Mucosa of descending colon (tissue), 3 donors: ENCODE data around the gene TSPAN15. TPM values are rescaled to one million over a fixed set of nuclear protein-coding genes. Genes with fewer than 3 reads are reported as not detected.
"Not testable (repeated sequence)": the region's sequence is repeated elsewhere in the genome, so short reads cannot be mapped to it uniquely, and the experiment has no call there.

Experiments
- ATAC-seq: fragments of 200-7000 bp; cut with Tn5 transposase; one replicate; pipeline ENCODE4 v1.9.1; 2020; ENCODE audit warnings: mild to moderate bottlenecking, moderate library complexity
- DNase-seq, 3 donors: peaks; one replicate each; pipeline ENCODE4 v3.0.0-alpha.2; 2020
- H3K36me3 ChIP-seq: fragments of 200-600 bp; one replicate; pipeline ENCODE4 v1.8.0; 2021; ENCODE audit warnings: low read depth, mild to moderate bottlenecking
- H3K4me1 ChIP-seq: fragments of 200-600 bp; one replicate; pipeline ENCODE4 v1.8.0; 2021; ENCODE audit warnings: low read depth, mild to moderate bottlenecking
- H3K4me3 ChIP-seq: fragments of 200-600 bp; one replicate; pipeline ENCODE4 v1.8.0; 2021; ENCODE audit warnings: mild to moderate bottlenecking
- H3K9me3 ChIP-seq: fragments of 200-600 bp; one replicate; pipeline ENCODE4 v1.8.0; 2021; ENCODE audit warnings: mild to moderate bottlenecking
- CTCF ChIP-seq: fragments of 200-600 bp; IDR thresholded peaks from one replicate; pipeline ENCODE4 v1.8.0; 2022; ENCODE audit warnings: antibody characterized with exemption, mild to moderate bottlenecking
- intact Hi-C, 2 donors: fragments of 100-400 bp; cut with DNase I in 1 of 2; cut with micrococcal nuclease in 1 of 2; formaldehyde crosslinking; loops; one replicate each; pipeline versions ENCODE4 v1.11.0 to v1.11.1; 2022; cut with DNase I, micrococcal nuclease
- total RNA-seq, 3 donors: library from RNA; stranded (reverse); fragmentation: NEBNext Ultra II Directional in 2 of 3; extraction: Animal tissue kit (Norgen Biotek cat#: 25700) in 2 of 3; gene quantifications; one replicate each; pipeline versions ENCODE4 v1.2.1 to v1.2.4, GENCODE V29; 2021 to 2023
- donor health status: DM: no; HTN: no; CAD: no; lungs with moderate emphysema.
- donor health status: DM: no; HTN: no; CAD: no.
- donor health status: DM: no; HTN: yes; CAD: no.

The TSPAN15 gene
- total RNA-seq, 3 donors from 2014 or later, result 118 to 183 (median 139) TPM

- Histone ChIP-seq H3K4me1 (no peaks in the 10 kb centered on the region), H3K9me3 (no peaks in the 10 kb centered on the region), H3K36me3 (no peaks in the 10 kb centered on the region), H3K4me3 (no peak overlapping the region)
- intact Hi-C loops, result loop anchor here (5.0 to 10.0 kb wide), 2 partner anchors 126 to 272 kb away; no protein-coding TSS in a partner anchor
- TF ChIP-seq CTCF, result no peak
- DNase-seq (no peak), ATAC-seq (peak; percentile 32)
These were observed 65.1 kb downstream of the TSPAN15 start for GRCh38 chr10:69516316-69516715.

GRCh38 chr10:69516796-69517195, 65.5 kb downstream of the TSPAN15 start:
- no peaks in the 10 kb centered on the region for H3K4me1 ChIP-seq
- no peak overlapping the region for H3K4me3 ChIP-seq
- TF ChIP-seq CTCF, result no peak
- intact Hi-C loops, result loop anchor here (5.0 to 10.0 kb wide), 2 partner anchors 126 to 272 kb away; no protein-coding TSS in a partner anchor
- ATAC-seq (peak; percentile 22), DNase-seq (no peak)
- H3K36me3 ChIP-seq, result no peaks in the 10 kb centered on the region
- H3K9me3 ChIP-seq, result no peaks in the 10 kb centered on the region

GRCh38 chr10:69517271-69517848, 66.1 kb downstream of the TSPAN15 start:
- intact Hi-C loops, result loop anchor here (5.0 to 10.0 kb wide), 2 partner anchors 125 to 273 kb away; no protein-coding TSS in a partner anchor
- Histone ChIP-seq H3K36me3 (no peaks in the 10 kb centered on the region), H3K4me3 (no peak overlapping the region), H3K9me3 (no peaks in the 10 kb centered on the region), H3K4me1 (no peaks in the 10 kb centered on the region)
- DNase-seq (no peak), ATAC-seq (no peak)
- no peak for TF ChIP-seq CTCF

GRCh38 chr10:69527961-69528360, 76.7 kb downstream of the TSPAN15 start:
- Histone ChIP-seq H3K36me3 (no peaks in the 10 kb centered on the region), H3K4me3 (no peak overlapping the region), H3K4me1 (no peaks in the 10 kb centered on the region), H3K9me3 (no peaks in the 10 kb centered on the region)
- ATAC-seq (no peak), DNase-seq (no peak)
- intact Hi-C loops, result no loop called here
- TF ChIP-seq CTCF, result no peak

- Histone ChIP-seq H3K9me3 (no peaks in the 10 kb centered on the region), H3K4me1 (no peaks in the 10 kb centered on the region), H3K4me3 (no peak overlapping the region), H3K36me3 (no peaks in the 10 kb centered on the region)
- intact Hi-C loops, result no loop called here
- no peak for ATAC-seq
- DNase-seq, result no peak
- no peak for TF ChIP-seq CTCF
These were observed 82.4 kb downstream of the TSPAN15 start for GRCh38 chr10:69533658-69534057.

- not testable (repeated sequence) for H3K9me3 ChIP-seq
These were observed 85.3 kb downstream of the TSPAN15 start for GRCh38 chr10:69536521-69536920.

More at GRCh38 chr10:69536521-69536920, 85.3 kb downstream of the TSPAN15 start:
- H3K4me1 ChIP-seq, H3K4me3 ChIP-seq, ATAC-seq, H3K36me3 ChIP-seq, DNase-seq, intact Hi-C loops: not testable (repeated sequence)
